Keratinocyte (primary cell): ENCODE results near the gene ASB17. TPM values are rescaled to one million over a fixed set of nuclear protein-coding genes. Genes with fewer than 3 reads are reported as not detected.

Experiments used
- DNase-seq: peaks from one replicate; pipeline ENCODE4 v3.0.0-alpha.2; 2011; ENCODE audit warnings: low read depth, missing footprints, low spot score
- FAIRE-seq: peaks from 2 replicates; lab custom pipeline; 2011; peaks lifted over from hg19 to GRCh38; lab: Jason Lieb, UNC
- H2AFZ ChIP-seq: 2 replicates; pipeline ENCODE4 v1.6.0; 2012; ENCODE audit warnings: low read length, control low read depth, inconsistent platforms; ENCODE audit not compliant: control insufficient read depth
- H3K27ac ChIP-seq: 2 replicates; pipeline ENCODE4 v1.5.1; 2011; ENCODE audit warnings: low read length; ENCODE audit not compliant: control insufficient read depth, insufficient read depth
- H3K27me3 ChIP-seq: 3 replicates; pipeline ENCODE4 v1.6.0; 2011; ENCODE audit warnings: low read length; ENCODE audit not compliant: control insufficient read depth, insufficient read depth; ENCODE audit errors: extremely low read depth
- H3K36me3 ChIP-seq, 2 experiments: 2 replicates in 1 of 2; 3 replicates in 1 of 2; pipeline ENCODE4 v1.5.1; 2011; ENCODE audit warnings: low read length in 2 of 2, mild to moderate bottlenecking in 1 of 2; ENCODE audit not compliant: control insufficient read depth in 2 of 2, insufficient read depth in 2 of 2; ENCODE audit errors: extremely low read depth in 1 of 2
- H3K4me1 ChIP-seq: 3 replicates; pipeline ENCODE4 v1.5.1; 2011; ENCODE audit warnings: low read length; ENCODE audit not compliant: control insufficient read depth, insufficient read depth; ENCODE audit errors: extremely low read depth
- H3K4me2 ChIP-seq: 3 replicates; pipeline ENCODE4 v1.6.0; 2011; ENCODE audit warnings: low read depth, low read length; ENCODE audit not compliant: control insufficient read depth, insufficient read depth; ENCODE audit errors: extremely low read depth
- H3K4me3 ChIP-seq, 3 experiments: fragments of 200-600 bp in 1 of 3; sonication (generic) in 1 of 3; 2 replicates in 2 of 3; 3 replicates in 1 of 3; pipeline ENCODE4 v1.5.1; 2011 to 2016; ENCODE audit warnings: low read length in 3 of 3, mild to moderate bottlenecking in 3 of 3, control low read depth in 2 of 3, inconsistent platforms in 1 of 3, low read depth in 1 of 3, mixed read lengths in 1 of 3, mixed run types in 1 of 3, moderate library complexity in 1 of 3; ENCODE audit not compliant: control insufficient read depth in 2 of 3, insufficient read depth in 2 of 3; ENCODE audit errors: extremely low read depth in 1 of 3
- H3K79me2 ChIP-seq: 2 replicates; pipeline ENCODE4 v1.6.0; 2012; ENCODE audit warnings: low read length; ENCODE audit not compliant: control insufficient read depth, insufficient read depth
- H3K9ac ChIP-seq: 3 replicates; pipeline ENCODE4 v1.6.0; 2011; ENCODE audit warnings: low read length; ENCODE audit not compliant: control insufficient read depth, insufficient read depth; ENCODE audit errors: extremely low read depth
- H3K9me1 ChIP-seq: 3 replicates; pipeline ENCODE4 v1.6.0; 2011; ENCODE audit warnings: low read length; ENCODE audit not compliant: control insufficient read depth, insufficient read depth; ENCODE audit errors: extremely low read depth
- H3K9me3 ChIP-seq: 2 replicates; pipeline ENCODE4 v1.5.1; 2012; ENCODE audit warnings: low read depth, low read length; ENCODE audit not compliant: control insufficient read depth
- H4K20me1 ChIP-seq: 3 replicates; pipeline ENCODE4 v1.6.0; 2011; ENCODE audit warnings: low read length; ENCODE audit not compliant: control insufficient read depth, insufficient read depth; ENCODE audit errors: extremely low read depth
- CTCF ChIP-seq, 3 experiments: IDR thresholded peaks in 1 of 3; conservative IDR thresholded peaks in 1 of 3; optimal IDR thresholded peaks in 1 of 3; 2 replicates in 2 of 3; 3 replicates in 1 of 3; pipeline versions ENCODE3 to v1.5.1; 2011; ENCODE audit warnings: low read length in 3 of 3, mild to moderate bottlenecking in 3 of 3, moderate library complexity in 2 of 3, control low read depth in 1 of 3, inconsistent platforms in 1 of 3; ENCODE audit not compliant: insufficient read depth in 2 of 3; ENCODE audit errors: extremely low read depth in 1 of 3
- EZH2 ChIP-seq: IDR thresholded peaks from one replicate; pipeline ENCODE4 v1.6.1; 2012; ENCODE audit warnings: inconsistent platforms, mild to moderate bottlenecking, low read length, moderate library complexity
- dilution Hi-C: fragments of 300-500 bp; cut with MboI; formaldehyde crosslinking; loops from one replicate; pipeline ENCODE4 v1.7.0; 2020; ENCODE audit warnings: low sequenced_read_pairs; ENCODE audit not compliant: extremely low pct_ligation_motif_present
- polyA plus RNA-seq, 5 experiments: library from polyadenylated mRNA; depleted of rRNA in 3 of 5; stranded (reverse) in 3 of 5; stranded (forward) in 1 of 5; unstranded in 1 of 5; fragments of >200 nt; gene quantifications; 1 replicate in 1 of 5; 2 replicates in 3 of 5; 3 replicates in 1 of 5; pipeline versions ENCODE4 v1.2.1 to v1.2.3, GENCODE V29; 2011 to 2012; ENCODE audit warnings: missing spikeins in 2 of 5, low read depth in 1 of 5, low replicate concordance in 1 of 5

Gene ASB17
- polyA plus RNA-seq, 1 donor (not counting 4 experiments of a cell fraction or from before 2014, with no cell fraction given): not detected

DNA sequence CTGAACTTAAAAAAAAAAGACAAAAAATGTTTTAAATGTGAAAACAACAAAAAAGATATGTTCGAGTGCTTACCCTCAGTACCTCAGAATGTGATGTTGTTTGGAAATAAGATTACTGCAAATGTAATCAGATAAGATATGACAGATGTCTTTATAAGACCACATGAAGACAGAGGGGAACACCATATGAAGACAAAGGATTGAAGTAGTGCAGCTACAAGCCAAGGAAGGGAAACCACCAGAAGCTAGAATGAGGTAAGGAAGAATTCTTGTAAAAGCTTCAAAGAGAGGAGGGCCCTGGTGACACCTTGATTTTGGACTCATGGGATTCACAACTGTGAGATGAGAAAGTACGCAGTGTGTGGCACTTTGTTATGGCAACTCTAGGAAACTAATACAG, 15.4 kb downstream of the ASB17 start:
- H3K79me2 ChIP-seq: no peaks in the 10 kb centered on the region
- TF ChIP-seq CTCF (optimal IDR thresholded peaks at IDR 0.05 in 1 of 3, IDR thresholded peaks at IDR 0.05 in 1 of 3, conservative IDR thresholded peaks at IDR 0.05 in 1 of 3; ENCODE audit: extremely low read depth in 1 of 3, insufficient read depth in 2 of 3, low read length in 3 of 3) (no peak), EZH2 (no peak)
- H3K4me3 ChIP-seq: no peak overlapping the region
- no peak overlapping the region for H2AFZ ChIP-seq
- H3K4me1 ChIP-seq: no peaks in the 10 kb centered on the region
- H3K27me3 ChIP-seq: no peaks in the 10 kb centered on the region
- FAIRE-seq (no peak), DNase-seq (no peak)
- no peak overlapping the region for H3K9ac ChIP-seq
- H3K4me2 ChIP-seq: no peak overlapping the region
- no peaks in the 10 kb centered on the region for H3K36me3 ChIP-seq
- H3K27ac ChIP-seq: no peak overlapping the region
- H3K9me3 ChIP-seq: no peaks in the 10 kb centered on the region
- H4K20me1 ChIP-seq: no peaks in the 10 kb centered on the region
- H3K9me1 ChIP-seq: no peaks in the 10 kb centered on the region
- dilution Hi-C loops: no loop called here

- no peak overlapping the region for H3K4me2 ChIP-seq
- no peaks in the 10 kb centered on the region for H3K27me3 ChIP-seq
- FAIRE-seq: peak; percentile 60
- H3K27ac ChIP-seq: no peak overlapping the region
- H3K9me1 ChIP-seq: no peaks in the 10 kb centered on the region
- no peaks in the 10 kb centered on the region for H3K36me3 ChIP-seq
- no peaks in the 10 kb centered on the region for H3K79me2 ChIP-seq
- no peak overlapping the region for H2AFZ ChIP-seq
- dilution Hi-C loops: no loop called here
- H3K9ac ChIP-seq: no peak overlapping the region
- peak; percentile 9 for DNase-seq
- no peaks in the 10 kb centered on the region for H4K20me1 ChIP-seq
- TF ChIP-seq EZH2 (no peak), CTCF (optimal IDR thresholded peaks at IDR 0.05 in 1 of 3, IDR thresholded peaks at IDR 0.05 in 1 of 3, conservative IDR thresholded peaks at IDR 0.05 in 1 of 3; ENCODE audit: extremely low read depth in 1 of 3, insufficient read depth in 2 of 3, low read length in 3 of 3) (peak; percentile 54 to 59 (median 59))
- no peak overlapping the region for H3K4me3 ChIP-seq
- no peaks in the 10 kb centered on the region for H3K4me1 ChIP-seq
- H3K9me3 ChIP-seq: no peaks in the 10 kb centered on the region
Measured at GRCh38 chr1:75908717-75909152, 23.5 kb downstream of the ASB17 start.
